Measurements from ENCODE around the gene TSPEAR. TPM values are rescaled to one million over a fixed set of nuclear protein-coding genes. Genes with fewer than 3 reads are reported as not detected.

TSPEAR gene
- total RNA-seq, 1 experiment from 2014 or later, result 2.1 TPM

DNA sequence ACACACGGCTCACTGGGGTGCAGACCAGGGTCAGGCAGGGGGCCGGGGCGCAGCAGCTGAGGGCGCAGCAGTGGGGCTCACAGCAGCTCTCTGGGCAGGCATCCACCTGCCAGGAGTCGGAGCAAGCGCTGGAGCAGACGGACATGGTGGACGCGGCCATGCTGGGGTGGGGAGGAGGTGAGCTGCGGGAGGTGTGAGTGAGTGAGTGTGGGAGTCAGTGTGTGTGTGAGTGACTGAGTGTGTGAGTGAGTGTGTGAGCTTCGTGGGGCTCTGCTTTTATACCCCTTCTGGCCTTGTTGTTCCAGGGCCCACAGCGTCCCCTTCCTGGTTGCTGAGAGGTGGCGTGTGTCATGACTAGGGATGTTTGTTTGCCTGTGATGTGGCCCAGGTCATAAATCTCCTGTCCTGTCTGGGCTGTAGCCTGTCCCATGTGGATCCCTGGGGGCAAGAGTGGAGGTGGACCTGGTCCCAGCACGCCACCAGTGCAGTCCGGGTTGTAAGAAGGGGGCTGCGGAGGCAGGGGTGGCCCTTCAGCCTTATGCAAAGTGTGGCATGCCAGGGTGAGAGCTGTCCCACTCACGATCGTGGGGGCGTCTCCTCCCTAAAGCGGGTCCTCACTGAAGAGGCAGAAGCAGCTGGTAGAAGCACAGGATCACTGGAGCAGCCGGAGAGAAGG, 171.2 kb downstream of the TSPEAR start, which contains the start of gene KRTAP10-1 (continued):
- TF ChIP-seq, protein P1, sequence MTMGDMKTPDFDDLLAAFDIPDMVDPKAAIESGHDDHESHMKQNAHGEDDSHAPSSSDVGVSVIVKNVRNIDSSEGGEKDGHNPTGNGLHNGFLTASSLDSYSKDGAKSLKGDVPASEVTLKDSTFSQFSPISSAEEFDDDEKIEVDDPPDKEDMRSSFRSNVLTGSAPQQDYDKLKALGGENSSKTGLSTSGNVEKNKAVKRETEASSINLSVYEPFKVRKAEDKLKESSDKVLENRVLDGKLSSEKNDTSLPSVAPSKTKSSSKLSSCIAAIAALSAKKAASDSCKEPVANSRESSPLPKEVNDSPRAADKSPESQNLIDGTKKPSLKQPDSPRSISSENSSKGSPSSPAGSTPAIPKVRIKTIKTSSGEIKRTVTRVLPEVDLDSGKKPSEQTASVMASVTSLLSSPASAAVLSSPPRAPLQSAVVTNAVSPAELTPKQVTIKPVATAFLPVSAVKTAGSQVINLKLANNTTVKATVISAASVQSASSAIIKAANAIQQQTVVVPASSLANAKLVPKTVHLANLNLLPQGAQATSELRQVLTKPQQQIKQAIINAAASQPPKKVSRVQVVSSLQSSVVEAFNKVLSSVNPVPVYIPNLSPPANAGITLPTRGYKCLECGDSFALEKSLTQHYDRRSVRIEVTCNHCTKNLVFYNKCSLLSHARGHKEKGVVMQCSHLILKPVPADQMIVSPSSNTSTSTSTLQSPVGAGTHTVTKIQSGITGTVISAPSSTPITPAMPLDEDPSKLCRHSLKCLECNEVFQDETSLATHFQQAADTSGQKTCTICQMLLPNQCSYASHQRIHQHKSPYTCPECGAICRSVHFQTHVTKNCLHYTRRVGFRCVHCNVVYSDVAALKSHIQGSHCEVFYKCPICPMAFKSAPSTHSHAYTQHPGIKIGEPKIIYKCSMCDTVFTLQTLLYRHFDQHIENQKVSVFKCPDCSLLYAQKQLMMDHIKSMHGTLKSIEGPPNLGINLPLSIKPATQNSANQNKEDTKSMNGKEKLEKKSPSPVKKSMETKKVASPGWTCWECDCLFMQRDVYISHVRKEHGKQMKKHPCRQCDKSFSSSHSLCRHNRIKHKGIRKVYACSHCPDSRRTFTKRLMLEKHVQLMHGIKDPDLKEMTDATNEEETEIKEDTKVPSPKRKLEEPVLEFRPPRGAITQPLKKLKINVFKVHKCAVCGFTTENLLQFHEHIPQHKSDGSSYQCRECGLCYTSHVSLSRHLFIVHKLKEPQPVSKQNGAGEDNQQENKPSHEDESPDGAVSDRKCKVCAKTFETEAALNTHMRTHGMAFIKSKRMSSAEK (CRISPR knock-in tag; IDR thresholded peaks at IDR 0.05; ENCODE audit: borderline replicate concordance), result no peak
- TF ChIP-seq MXD4 (CRISPR knock-in tag; IDR thresholded peaks at IDR 0.05; ENCODE audit: borderline replicate concordance) (no peak), GTF2I (CRISPR knock-in tag; conservative IDR thresholded peaks at IDR 0.05) (no peak), CBFB (CRISPR knock-in tag; IDR thresholded peaks at IDR 0.05; ENCODE audit: low read depth) (no peak), ZNF138 (CRISPR knock-in tag; conservative IDR thresholded peaks at IDR 0.05) (no peak), FOXP1 (CRISPR knock-in tag; IDR thresholded peaks at IDR 0.05; ENCODE audit: borderline replicate concordance) (no peak), JUN (CRISPR knock-in tag; IDR thresholded peaks at IDR 0.05) (no peak)
- TF ChIP-seq, protein P2, sequence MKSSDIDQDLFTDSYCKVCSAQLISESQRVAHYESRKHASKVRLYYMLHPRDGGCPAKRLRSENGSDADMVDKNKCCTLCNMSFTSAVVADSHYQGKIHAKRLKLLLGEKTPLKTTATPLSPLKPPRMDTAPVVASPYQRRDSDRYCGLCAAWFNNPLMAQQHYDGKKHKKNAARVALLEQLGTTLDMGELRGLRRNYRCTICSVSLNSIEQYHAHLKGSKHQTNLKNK (CRISPR knock-in tag; IDR thresholded peaks at IDR 0.05), result no peak
- TF ChIP-seq, protein P3, sequence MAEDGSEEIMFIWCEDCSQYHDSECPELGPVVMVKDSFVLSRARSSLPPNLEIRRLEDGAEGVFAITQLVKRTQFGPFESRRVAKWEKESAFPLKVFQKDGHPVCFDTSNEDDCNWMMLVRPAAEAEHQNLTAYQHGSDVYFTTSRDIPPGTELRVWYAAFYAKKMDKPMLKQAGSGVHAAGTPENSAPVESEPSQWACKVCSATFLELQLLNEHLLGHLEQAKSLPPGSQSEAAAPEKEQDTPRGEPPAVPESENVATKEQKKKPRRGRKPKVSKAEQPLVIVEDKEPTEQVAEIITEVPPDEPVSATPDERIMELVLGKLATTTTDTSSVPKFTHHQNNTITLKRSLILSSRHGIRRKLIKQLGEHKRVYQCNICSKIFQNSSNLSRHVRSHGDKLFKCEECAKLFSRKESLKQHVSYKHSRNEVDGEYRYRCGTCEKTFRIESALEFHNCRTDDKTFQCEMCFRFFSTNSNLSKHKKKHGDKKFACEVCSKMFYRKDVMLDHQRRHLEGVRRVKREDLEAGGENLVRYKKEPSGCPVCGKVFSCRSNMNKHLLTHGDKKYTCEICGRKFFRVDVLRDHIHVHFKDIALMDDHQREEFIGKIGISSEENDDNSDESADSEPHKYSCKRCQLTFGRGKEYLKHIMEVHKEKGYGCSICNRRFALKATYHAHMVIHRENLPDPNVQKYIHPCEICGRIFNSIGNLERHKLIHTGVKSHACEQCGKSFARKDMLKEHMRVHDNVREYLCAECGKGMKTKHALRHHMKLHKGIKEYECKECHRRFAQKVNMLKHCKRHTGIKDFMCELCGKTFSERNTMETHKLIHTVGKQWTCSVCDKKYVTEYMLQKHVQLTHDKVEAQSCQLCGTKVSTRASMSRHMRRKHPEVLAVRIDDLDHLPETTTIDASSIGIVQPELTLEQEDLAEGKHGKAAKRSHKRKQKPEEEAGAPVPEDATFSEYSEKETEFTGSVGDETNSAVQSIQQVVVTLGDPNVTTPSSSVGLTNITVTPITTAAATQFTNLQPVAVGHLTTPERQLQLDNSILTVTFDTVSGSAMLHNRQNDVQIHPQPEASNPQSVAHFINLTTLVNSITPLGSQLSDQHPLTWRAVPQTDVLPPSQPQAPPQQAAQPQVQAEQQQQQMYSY (CRISPR knock-in tag; IDR thresholded peaks at IDR 0.05), result no peak

GRCh38 chr21:44539046-44539445, 172.3 kb downstream of the TSPEAR start:
- H3K36me3 Mint-ChIP-seq, result 0 out of 2 replicates have a peak, but pooled peaks cover 2% of the 10 kb centered on the region
- no peak overlapping the region for H3K27ac Mint-ChIP-seq
- POLR2A ChIA-PET, result no interaction called here
- no peaks in the 10 kb centered on the region for H3K27me3 Mint-ChIP-seq (ENCODE audit: low read depth)
- CTCF ChIA-PET, result no interaction called here
- no peak overlapping the region for H3K4me3 Mint-ChIP-seq
- H3K9me3 Mint-ChIP-seq, result peaks cover 7% of the 10 kb centered on the region
- 0 out of 2 replicates have a peak, but pooled peaks cover 6% of the 10 kb centered on the region for H3K4me1 Mint-ChIP-seq
- DNase-seq (ENCODE audit: low spot score) (no peak), ATAC-seq (no peak)
- TF ChIP-seq, protein P4, sequence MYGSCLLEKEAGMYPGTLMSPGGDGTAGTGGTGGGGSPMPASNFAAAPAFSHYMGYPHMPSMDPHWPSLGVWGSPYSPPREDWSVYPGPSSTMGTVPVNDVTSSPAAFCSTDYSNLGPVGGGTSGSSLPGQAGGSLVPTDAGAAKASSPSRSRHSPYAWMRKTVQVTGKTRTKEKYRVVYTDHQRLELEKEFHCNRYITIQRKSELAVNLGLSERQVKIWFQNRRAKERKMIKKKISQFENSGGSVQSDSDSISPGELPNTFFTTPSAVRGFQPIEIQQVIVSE (CRISPR knock-in tag; IDR thresholded peaks at IDR 0.05; ENCODE audit: borderline replicate concordance), result no peak
- no peak for TF ChIP-seq NR1H2 (CRISPR knock-in tag; IDR thresholded peaks at IDR 0.05)
- no peak for TF ChIP-seq ZNF423 (CRISPR knock-in tag; IDR thresholded peaks at IDR 0.05)
- TF ChIP-seq GRHL2 (CRISPR knock-in tag; IDR thresholded peaks at IDR 0.05; ENCODE audit: insufficient replicate concordance, severe bottlenecking), result no peak
- no peak for TF ChIP-seq NFE2L1 (CRISPR knock-in tag; IDR thresholded peaks at IDR 0.05)
- TF ChIP-seq, protein P1 (CRISPR knock-in tag; IDR thresholded peaks at IDR 0.05; ENCODE audit: borderline replicate concordance), result no peak
- no peak for TF ChIP-seq SMAD4 (CRISPR knock-in tag; IDR thresholded peaks at IDR 0.05)
- TF ChIP-seq, protein P5, sequence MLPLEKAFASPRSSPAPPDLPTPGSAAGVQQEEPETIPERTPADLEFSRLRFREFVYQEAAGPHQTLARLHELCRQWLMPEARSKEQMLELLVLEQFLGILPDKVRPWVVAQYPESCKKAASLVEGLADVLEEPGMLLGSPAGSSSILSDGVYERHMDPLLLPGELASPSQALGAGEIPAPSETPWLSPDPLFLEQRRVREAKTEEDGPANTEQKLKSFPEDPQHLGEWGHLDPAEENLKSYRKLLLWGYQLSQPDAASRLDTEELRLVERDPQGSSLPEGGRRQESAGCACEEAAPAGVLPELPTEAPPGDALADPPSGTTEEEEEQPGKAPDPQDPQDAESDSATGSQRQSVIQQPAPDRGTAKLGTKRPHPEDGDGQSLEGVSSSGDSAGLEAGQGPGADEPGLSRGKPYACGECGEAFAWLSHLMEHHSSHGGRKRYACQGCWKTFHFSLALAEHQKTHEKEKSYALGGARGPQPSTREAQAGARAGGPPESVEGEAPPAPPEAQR (CRISPR knock-in tag; IDR thresholded peaks at IDR 0.05), result no peak
- no peak for TF ChIP-seq SOX15 (CRISPR knock-in tag; IDR thresholded peaks at IDR 0.05)
